GM18519 (cell line): ENCODE measurements around the gene ICAM1.

Experiments used
- ATAC-seq: cut with Tn5 transposase; IDR thresholded peaks from one replicate; pipeline ENCODE4 v1.9.1; 2021; ENCODE audit warnings: mild to moderate bottlenecking, moderate library complexity; ENCODE audit not compliant: unreplicated experiment, low FRiP score

ICAM1 gene

DNA sequence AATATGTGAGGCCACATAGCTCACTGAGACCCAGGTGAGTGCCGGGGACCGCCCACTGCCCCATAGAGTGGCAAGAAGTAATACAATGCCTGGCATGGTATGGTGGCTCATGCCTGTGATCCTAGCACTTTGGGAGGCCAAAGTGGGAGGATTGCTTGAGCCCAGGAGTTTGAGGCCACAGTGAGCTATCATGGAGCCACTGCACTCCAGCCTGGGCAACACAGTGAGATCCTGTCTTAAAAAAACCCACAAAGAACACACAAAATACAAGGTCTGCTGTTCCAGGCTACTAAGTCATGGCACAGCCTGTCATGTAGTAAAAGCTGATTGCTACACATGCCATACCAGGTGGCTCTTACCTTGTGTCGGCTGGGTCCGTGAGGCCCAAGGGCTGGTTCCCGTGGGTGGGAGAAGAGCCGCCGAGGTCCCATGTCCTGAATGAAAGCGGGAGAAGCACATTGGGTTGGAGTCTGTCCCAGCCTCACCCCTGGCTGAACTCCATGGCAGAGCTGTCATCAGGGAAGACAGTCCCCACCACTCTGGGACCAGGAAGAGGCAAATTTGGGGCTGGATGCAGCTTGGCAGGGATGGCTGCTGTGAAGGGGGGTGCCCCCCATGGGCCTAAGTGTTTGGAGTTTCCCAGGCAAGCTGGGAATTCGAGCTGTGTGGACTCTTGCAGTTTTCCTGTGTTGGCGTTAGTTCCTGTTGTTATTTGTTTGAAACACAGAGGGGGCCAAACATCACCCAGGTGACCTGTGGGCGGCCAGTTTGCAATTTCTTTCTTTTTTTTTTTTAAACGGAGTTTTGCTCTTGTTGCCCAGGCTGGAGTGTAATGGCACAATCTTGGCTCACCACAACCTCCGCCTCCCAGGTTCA, 48.1 kb downstream of the ICAM1 start:
- ATAC-seq, result no peak

DNA sequence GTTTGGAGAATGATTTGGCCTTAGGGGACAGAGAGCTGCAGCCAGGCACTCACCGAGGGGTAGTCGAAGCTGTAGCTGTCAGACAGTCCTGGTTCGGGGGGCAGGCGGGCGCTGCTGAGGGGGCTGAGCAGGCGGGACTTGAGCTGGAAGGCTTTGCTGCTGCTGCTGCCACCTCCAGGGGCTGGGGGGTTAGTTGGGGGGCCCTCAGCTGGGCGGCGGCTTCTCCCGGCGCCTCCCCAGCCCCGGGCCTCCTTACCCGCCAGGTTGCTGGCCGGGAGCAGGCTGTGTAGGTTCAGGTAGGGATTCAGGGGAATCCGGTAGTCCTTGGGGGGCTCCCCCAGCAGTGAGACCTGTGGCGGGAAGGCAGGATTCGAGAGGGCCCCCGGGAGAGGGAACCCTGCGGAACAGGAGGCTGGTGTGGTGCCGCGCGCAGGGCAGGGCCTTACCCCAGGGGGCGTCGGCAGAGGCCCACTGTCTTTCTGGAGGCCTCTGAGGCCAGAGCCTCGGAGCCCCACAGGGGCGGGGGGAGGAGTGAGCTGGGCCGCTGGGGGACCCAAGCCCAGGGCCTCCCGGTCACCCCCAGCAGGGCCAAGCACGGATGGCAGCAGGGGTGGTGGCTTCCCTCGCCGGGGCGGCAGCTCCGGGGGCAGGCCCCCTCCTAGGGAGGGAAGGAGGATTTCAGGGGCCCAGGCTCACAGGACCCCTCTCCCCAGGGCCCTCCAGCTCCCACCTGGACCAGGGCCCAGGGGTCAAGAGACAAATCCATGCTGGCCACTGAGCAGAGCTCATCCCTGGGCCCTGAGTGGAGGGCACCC, 49.9 kb downstream of the ICAM1 start:
- no peak for ATAC-seq

DNA sequence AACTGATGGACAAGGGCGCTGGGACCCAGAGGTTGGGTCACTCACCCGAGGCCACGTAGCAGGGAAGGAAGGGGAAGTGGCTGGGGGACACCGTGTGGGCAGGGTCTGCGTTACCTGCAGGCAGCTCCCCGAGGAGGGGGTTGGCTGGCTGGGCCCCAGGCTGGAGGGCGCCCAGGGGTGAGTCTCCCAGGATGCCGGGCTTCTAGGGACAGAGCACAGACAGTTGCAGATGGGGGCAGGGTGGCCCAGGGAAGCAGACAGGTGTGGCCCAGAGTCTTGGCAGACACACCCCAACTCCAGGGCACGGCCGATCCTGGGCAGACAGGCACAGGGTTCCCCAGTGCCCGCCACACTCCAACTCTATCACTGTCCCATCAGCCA, 50.5 kb downstream of the ICAM1 start:
- no peak for ATAC-seq

GRCh38 chr19:10321874-10322835, 51.2 kb downstream of the ICAM1 start:
- ATAC-seq, result no peak

DNA sequence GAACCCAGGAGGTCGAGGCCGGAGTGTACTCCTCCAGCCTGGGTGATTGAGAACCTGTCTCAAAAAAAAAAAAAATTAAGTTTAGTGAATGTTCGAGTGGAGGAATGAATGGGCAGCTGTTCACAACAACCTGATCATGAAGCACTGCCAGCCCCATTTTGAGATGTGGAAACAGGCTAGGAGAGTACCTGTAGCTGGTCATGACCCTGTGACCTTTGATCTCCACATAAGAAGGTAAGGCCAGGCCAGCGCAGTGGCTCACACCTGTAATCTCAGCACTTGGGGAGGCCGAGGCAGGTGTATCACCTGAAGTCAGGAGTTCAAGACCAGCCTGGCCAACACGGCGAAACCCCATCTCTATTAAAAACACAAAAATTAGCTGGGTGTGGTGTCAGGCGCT, 54.8 kb downstream of the ICAM1 start:
- no peak for ATAC-seq

DNA sequence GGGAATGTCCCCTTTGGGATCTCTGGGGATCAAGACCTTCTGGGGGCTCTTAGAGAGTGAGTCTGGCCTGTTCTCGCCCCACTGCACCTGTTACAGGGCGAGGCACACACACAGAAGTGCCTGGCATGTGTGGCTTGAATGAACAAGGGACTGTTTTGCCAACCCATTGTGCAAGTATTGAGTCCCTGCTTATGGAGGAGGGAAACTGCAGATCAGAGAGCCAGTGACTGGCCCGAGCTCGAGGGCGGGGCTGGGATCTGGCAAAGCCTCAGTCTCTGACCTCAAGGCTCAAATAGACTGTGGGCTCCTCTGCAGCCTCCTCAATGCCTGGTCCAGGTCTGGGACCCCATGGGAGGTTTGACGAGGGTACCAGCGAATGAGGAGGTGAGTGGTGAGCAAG, 56.9 kb downstream of the ICAM1 start:
- ATAC-seq, result no peak

- ATAC-seq, result no peak
These were observed 57.9 kb downstream of the ICAM1 start for GRCh38 chr19:10328558-10329429.

DNA sequence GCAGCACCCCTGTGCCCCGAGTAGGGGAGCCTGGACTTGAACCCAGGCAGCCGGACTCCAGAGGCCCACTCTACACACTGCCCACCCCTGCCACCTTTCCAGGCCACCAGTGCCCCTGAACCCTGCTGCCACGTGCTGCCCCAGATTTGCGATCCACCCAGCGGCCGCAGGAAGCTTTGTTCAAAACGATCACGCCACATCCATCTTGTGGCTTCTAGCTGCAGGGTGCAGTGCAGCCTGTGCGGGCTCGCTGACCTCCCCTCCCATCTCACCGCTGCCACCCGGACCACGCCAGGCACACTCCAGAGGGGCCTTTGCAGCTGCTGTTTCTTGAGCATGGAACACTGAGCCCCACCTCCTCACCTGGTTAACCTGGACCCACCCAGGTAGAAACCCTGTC, 58.6 kb downstream of the ICAM1 start:
- ATAC-seq, result no peak

DNA sequence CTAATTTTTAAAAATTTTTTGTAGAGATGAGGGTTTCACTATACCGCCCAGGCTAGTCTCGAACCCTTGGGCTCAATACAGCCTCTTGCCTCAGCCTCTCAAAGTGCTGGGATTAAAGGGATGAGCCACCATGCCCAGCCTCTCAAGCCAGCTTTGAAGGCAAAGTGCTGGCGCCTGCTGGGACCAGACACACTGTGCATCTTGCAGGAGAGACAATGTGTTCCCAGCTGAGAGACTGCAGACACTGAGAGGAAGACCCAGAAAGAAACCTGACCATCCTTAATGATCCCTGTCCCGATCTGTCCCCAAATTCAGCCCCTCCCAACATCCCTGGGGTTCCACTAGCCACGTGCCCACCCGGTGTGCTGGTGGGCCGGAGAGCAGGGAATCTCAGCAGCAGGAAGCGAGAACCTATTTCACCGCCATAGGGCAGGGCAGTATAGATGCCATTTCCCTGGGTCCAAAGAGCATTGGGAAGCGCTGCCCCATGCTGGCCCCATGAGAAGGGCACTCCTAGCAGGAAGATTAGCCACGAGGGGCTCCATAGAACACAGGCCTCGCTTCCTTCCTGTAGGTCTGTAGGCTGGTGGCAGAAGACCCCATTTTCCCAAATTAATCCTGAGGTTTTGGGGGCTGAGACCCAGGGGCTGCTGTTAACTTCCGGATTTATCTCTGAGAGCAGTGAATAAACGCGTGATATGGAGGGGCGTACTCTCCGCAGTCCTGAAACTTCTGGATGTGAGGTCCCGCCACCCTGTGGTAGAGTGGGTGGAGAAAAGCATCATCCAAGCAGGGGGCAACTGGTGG, 61.4 kb downstream of the ICAM1 start:
- ATAC-seq, result no peak

GRCh38 chr19:10332965-10333757, 62.2 kb downstream of the ICAM1 start, which contains the start of gene RAVER1:
Gene RAVER1, minus strand, starts transcription at chr19:10333529. Its CDS starts 22 bp downstream, at chr19:10333507.
- ATAC-seq, result peak; percentile 67

- peak; percentile 13 for ATAC-seq
These were observed 63.1 kb downstream of the ICAM1 start for GRCh38 chr19:10333758-10334587.

GRCh38 chr19:10334588-10335351, 63.9 kb downstream of the ICAM1 start:
- no peak for ATAC-seq

DNA sequence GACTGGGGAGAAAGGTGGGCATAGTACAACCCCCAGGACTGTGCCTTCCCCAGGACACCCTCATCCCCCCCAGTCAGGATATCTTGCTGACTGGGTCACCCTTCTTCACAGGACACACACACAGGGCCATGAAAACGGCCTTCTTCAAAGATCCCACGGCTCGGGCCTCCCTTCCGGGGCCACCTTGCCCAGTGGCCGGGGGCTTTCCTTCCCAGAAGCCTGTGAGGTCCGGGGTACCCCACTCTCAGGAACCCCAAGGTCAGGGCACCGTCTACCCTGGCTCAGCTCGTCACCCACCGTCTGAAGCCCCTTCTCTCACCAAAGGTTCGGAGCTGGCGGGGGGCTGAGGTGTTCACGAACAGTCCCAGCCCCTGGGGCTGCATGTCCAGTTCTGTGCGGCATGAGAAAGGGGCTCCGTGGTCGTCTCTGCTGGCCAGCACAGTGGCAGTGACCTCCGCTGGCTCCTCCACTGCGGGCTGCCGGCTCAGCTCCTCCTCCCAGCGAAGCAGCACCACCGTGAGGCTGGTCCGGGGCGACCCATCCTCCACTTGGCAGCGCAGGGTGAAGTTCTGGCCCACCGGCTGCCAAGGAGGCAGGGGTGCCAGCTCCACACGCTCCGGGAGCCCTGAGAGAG, 64.5 kb downstream of the ICAM1 start:
- ATAC-seq, result no peak
